GM19468 (cell line): ENCODE data around the gene LYPD6.

ENCODE experiments used
- ATAC-seq: cut with Tn5 transposase; IDR thresholded peaks from one replicate; pipeline ENCODE4 v1.9.1; 2021; ENCODE audit warnings: mild to moderate bottlenecking, moderate library complexity, moderate number of reproducible peaks; ENCODE audit not compliant: unreplicated experiment; ENCODE audit errors: extremely low read depth

LYPD6 gene

GRCh38 chr2:149344105-149344504, 13.7 kb downstream of the LYPD6 start:
- no peak for ATAC-seq

GRCh38 chr2:149346272-149346671, 15.9 kb downstream of the LYPD6 start:
- ATAC-seq = no peak

GRCh38 chr2:149348291-149348690, 17.9 kb downstream of the LYPD6 start:
- no peak for ATAC-seq

DNA sequence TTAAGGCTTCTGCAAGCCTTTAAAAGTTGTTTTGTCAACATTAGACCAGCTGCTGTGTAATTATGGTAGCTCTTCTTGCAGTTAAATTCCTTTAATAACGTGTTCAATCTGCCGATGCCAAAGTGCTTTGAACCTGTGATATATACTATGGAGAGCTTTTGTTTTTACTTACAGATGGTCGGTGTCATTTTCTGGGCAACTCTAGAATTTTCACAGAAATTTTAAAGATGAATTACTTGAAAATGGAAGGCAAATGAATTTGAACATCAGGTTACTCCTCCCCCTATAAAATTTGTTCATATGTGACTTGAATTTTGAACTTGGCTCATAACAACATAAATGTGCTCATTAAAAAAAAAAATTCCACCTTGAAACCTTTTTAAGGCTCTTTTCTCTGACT, 23.0 kb downstream of the LYPD6 start:
- no peak for ATAC-seq

GRCh38 chr2:149355716-149356422, 25.5 kb downstream of the LYPD6 start:
- ATAC-seq = no peak

DNA sequence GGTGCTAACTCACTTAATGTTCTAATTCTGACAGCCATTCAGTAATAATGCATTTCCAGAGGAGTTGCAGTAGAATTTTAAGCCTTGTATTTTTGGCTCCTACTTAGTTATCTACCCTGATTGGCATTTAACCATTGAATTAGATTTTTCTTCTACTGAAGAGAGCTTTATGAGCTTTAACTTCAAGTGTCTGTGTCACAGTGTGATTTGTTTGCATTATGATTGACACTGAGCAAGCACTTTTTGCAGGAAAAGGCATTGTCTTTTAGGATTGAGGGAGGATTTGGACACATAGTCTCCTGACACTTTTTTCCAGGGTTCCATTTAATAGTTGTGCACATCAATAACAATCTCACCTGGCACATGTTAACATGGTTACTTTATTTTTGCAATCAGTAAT, 26.7 kb downstream of the LYPD6 start:
- no peak for ATAC-seq

GRCh38 chr2:149360106-149360505, 29.7 kb downstream of the LYPD6 start:
- ATAC-seq = no peak

- no peak for ATAC-seq
Observed at GRCh38 chr2:149363958-149364357, 33.6 kb downstream of the LYPD6 start.

DNA sequence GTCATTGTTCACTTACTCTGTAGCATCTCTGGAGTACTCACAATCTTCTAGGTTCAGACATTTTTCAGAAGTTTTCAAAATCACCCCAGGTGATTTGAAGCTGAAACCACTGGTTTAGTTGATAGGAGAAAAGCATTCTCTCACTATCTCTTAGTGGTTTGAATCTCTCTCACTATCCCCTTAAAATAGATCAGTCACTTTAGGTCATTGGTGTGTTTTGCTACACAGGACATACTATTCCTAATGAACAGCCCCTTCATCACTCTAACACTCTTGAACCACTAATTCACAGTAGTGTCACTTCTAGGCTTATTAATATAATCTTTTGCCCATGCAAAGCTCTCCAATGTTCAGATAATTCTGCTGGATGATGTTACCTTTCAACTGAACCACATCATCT, 34.5 kb downstream of the LYPD6 start:
- ATAC-seq = no peak

DNA sequence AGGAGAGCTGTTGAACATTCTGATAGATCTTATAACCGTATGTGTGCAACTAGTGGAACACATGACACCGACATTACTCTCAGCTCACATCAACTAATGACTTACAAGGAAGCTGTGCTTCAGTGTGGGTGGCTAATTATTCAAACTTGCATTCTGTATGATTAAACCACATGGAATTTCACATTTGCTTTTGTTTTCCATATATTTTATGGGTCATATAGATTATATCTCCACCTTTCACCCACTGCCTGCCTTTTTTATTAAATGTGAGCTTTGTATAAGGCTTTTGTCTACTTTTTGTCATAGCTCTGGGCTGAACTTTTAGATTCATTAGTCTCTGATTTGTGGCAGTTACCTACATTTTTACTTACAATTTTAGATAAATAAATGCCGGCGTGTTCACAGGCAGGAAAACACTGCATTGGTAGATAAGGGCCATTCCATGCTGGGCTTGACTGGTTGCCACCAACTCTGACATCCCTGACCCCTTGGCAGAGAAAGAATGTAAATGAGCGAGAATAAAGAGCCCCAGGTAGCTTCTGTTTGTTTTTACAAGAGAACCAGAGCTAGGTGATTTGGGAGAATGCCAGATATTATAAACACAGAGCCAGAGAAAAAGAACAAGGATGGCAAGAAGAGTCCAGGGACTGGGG, 35.7 kb downstream of the LYPD6 start:
- ATAC-seq = no peak

GRCh38 chr2:149370061-149370775, 39.8 kb downstream of the LYPD6 start:
- ATAC-seq = no peak

- no peak for ATAC-seq
Observed at GRCh38 chr2:149371476-149371875, 41.1 kb downstream of the LYPD6 start.

GRCh38 chr2:149375801-149376361, 45.5 kb downstream of the LYPD6 start:
- ATAC-seq = no peak

- ATAC-seq = no peak
Observed at GRCh38 chr2:149380205-149380604, 49.8 kb downstream of the LYPD6 start.

DNA sequence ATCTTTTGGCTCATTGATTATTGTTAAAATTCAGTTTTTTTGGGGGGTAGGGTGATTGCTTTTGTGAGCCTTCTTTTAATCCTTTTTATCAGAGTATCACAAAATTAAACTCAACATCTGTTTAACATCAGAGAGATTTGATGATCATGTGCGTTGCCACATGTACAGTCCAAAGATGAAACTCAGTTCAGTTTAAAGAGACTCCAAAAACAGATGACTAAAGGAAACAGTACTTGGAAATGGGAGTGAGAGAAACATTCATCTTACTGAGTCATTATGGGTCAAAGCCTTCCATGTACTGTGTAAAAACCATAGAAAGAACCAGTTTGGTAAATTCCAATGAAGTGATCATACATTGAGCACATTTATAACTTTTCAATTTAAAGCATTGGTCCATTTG, 53.0 kb downstream of the LYPD6 start:
- ATAC-seq = no peak

- no peak for ATAC-seq
Observed at GRCh38 chr2:149385350-149385749, 55.0 kb downstream of the LYPD6 start.

GRCh38 chr2:149387411-149387810, 57.0 kb downstream of the LYPD6 start:
- no peak for ATAC-seq

- ATAC-seq = no peak
Observed at GRCh38 chr2:149388120-149388816, 57.9 kb downstream of the LYPD6 start.

DNA sequence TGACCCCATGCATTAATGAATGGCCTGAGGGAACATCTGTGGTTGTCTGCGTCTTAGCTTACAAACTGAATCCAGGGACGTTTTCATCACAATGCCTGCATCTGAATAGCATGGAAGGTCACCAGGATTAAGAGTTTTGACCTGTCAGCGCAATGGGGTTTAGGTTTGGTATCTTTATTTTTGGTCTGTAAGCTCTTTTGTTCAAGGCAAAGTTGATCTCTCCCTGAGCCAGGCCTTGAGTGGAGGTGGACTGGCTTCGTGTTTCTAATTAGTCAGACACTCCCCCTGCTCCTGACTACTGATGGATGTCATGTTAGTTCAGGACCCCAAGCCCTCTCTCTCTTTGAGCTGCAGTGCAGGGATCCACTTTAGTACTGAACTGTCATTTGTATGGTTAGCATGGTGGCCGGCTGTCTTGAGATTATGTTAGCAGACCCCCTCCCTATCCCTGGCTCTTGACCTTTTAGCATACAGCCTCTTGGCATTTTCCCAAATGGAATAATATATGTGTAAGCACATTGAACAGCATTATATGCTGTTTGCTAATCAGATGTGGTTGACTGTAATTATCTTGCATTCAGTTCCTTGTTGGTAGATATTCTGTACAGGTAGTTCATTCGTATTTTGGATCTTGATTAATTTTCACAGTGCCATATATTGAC, 59.2 kb downstream of the LYPD6 start:
- ATAC-seq = no peak

DNA sequence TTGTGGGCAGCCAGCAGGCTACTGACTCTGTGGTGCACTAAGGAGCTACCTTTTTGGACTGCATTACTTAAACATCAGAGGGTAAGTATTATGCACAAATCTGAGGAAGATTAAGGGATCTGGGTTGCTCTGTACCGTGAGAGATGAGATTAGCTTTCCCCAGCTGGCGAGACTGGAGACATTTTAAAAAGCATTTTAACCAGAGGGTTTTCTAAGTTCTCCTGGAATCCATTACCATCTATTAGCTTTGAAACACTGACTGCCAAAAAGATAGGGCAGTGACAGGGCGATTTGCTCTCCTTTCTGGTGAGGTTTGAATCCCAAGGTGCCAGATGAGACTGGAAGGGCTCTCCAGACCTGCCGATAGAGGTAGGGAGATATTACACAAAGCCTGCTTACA, 63.2 kb downstream of the LYPD6 start:
- no peak for ATAC-seq
